ENCODE results near the gene GPER1. TPM values are rescaled to one million over a fixed set of nuclear protein-coding genes. Genes with fewer than 3 reads are reported as not detected.

The GPER1 gene
- total RNA-seq, 4 donors from 2014 or later, result 1.1 to 4.5 (median 3.1) TPM

DNA sequence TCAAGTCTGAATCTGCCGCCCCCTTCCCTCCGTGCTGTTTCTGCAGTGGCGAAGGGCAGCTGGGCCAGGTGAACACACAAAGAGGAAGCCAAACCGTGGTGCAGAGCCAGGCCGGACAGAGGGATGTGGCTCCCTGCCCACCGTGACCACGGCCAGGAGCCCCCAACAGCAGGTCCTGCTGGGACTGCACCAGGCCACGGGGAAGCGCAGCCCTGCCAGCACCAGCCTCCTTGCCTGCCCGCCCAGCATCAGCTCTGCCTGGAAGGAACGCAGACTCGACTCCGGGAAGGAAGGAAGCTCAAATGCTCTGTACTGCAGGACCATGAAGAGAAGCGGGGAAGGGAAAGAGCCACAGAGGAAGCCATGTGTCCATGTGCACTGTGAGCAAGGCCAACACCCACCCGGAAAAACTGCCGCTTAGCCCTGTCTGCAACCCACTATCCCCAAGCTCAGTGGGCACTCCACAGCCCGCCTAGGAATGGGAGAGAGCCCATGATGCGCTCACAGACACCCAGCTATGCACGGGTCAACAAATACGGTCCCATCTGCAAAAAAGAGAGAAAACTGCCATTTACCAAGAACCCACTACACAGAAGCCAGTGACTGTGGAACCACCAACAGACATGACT lies 19.0 kb downstream of the GPER1 start:
- no peak overlapping the region for H3K4me3 ChIP-seq (ENCODE audit: low read depth, poor library complexity, severe bottlenecking)
- 86% methylated on average over 20 of the region's 20 CpGs for WGBS, 2 donors
- intact Hi-C loops (cut with DNase I; ENCODE audit: low total_unique reads), result no loop called here
- no peak for TF ChIP-seq CTCF (IDR thresholded peaks at IDR 0.05)
- TF ChIP-seq POLR2A (IDR thresholded peaks at IDR 0.05), result no peak
- DNase-seq (ENCODE audit: low spot score in 2 of 2), result no peak

DNA sequence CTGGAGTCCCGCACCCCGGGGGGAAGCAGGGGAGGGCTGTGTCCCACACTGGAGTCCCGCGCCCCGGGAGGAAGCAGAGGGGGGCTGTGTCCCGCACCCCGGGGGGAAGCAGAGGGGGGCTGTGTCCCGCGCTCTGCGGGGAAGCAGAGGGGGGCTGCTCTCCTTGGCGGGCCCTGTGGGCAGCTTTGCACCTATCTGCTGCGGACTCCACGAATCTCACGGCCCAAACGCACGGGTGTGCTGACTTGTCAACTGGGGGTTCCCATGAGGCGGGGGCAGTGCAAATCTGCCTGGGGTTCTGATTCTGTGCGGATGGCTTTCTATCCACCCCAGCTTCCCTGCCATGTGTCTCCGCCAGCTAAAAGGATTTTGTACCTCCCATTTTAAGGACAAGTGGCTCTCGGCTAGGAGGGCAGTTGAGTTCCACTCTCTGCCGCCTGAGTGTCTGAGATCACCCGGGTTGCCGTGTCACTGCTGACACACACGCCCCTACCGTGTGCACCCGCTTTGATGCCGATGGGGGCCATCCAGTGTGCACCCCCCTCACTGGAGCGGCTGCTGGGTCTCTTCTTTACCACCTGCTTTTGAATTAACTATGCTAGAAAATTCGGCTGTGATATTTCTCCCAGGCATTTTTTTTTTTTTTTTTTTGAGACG lies 20.5 kb downstream of the GPER1 start:
- intact Hi-C loops (cut with DNase I; ENCODE audit: low total_unique reads), result no loop called here
- no peak for DNase-seq (ENCODE audit: low spot score in 2 of 2)
- WGBS, 2 donors, result 83 to 87% methylated on average over 28 of the region's 30 CpGs
- H3K4me3 ChIP-seq (ENCODE audit: low read depth, poor library complexity, severe bottlenecking), result no peak overlapping the region
- TF ChIP-seq POLR2A (IDR thresholded peaks at IDR 0.05) (no peak), CTCF (IDR thresholded peaks at IDR 0.05) (no peak)

DNA sequence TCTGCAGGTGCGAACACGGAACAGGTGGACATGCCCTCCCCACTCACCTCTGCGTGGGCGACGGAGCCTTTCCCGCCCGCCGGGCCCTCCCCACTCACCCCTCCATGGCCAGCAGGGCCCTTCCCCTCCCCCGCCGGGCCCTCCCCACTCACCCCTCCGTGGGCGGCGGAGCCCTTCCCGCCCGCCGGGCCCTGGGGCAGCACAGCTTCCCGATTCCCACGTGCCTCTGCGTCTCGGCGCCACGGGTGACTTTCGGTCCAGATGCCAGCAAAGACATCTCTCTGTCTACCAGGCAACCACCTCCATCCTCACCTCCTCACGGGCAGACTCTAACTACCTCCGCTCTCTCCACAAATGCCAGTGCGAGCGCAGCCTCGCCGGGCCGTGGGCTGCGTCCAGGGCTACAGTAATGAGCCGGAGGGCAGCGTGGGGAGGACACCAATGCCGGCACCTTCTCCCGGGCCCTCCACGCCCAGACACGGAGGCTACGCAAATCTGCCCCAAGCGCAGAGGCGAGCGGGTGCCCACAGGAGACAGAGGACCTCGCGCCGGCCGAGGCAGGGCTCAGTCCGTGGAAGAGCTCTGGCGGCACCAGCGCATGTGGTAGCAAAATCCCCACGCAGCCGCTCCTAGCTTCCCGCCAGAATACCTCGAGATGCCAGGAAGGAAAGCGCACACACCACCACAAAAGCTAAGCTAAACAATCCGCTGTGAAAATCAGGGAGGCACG lies 21.8 kb downstream of the GPER1 start:
- TF ChIP-seq POLR2A (IDR thresholded peaks at IDR 0.05), result no peak
- no peak for TF ChIP-seq CTCF (IDR thresholded peaks at IDR 0.05)
- intact Hi-C loops (cut with DNase I; ENCODE audit: low total_unique reads), result no loop called here
- no peak for DNase-seq (ENCODE audit: low spot score in 2 of 2)
- no peak overlapping the region for H3K4me3 ChIP-seq (ENCODE audit: low read depth, poor library complexity, severe bottlenecking)
- 94 to 96% methylated on average over 55 of the region's 55 CpGs for WGBS, 2 donors

DNA sequence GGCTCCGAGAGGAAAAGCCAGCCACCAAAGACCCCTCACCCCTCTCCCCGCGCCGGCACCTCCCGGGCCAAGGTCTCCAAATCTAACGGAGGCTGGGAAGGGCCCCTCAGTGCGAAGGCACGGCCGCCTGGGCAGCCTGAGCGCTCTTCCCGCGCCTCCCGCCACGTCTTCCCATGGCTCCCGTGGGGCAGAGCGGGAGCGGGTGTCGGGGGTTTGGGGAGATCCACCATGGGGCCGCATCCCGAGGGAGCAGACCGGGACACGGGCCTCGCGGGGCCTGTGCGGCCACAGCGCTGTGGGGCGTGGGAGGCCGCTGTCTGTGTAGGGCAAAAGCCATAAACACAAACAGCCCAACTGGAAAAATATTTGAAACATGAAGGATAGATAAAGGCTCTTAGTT lies 22.4 kb downstream of the GPER1 start:
- TF ChIP-seq POLR2A (IDR thresholded peaks at IDR 0.05) (no peak), CTCF (IDR thresholded peaks at IDR 0.05) (no peak)
- DNase-seq (ENCODE audit: low spot score in 2 of 2), result no peak
- WGBS, 2 donors, result 89 to 97% methylated on average over 28 of the region's 28 CpGs
- intact Hi-C loops (cut with DNase I; ENCODE audit: low total_unique reads), result no loop called here
- no peak overlapping the region for H3K4me3 ChIP-seq (ENCODE audit: low read depth, poor library complexity, severe bottlenecking)

DNA sequence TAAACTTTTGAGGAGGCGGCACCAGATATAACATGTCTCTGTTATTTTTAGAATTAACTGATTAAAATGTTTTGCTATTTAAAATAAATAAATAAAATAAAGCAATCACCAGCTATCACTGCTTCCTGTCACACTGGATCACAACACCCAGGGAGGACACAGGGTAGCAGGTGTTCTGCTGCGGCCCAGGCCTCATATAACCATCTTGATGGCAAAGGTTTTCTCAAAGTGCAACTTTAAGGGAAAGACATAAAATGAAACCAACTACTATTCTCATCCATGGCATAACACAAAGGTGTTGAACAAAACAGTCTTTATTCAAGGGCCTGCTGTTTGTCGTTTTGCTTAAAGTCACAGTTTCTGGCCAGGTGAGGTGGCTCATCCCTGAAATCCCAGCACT lies 23.2 kb downstream of the GPER1 start:
- WGBS, 2 donors, result 93 to 94% methylated on average over 3 of the region's 3 CpGs
- TF ChIP-seq POLR2A (IDR thresholded peaks at IDR 0.05) (no peak), CTCF (IDR thresholded peaks at IDR 0.05) (no peak)
- H3K4me3 ChIP-seq (ENCODE audit: low read depth, poor library complexity, severe bottlenecking), result no peak overlapping the region
- DNase-seq (ENCODE audit: low spot score in 2 of 2), result no peak
- intact Hi-C loops (cut with DNase I; ENCODE audit: low total_unique reads), result no loop called here

Data from lower leg skin (tissue), 4 donors.